SK-N-SH (cell line): ENCODE measurements around the gene DENND2D. TPM values are rescaled to one million over a fixed set of nuclear protein-coding genes. Genes with fewer than 3 reads are reported as not detected.

ENCODE experiments used
- CTCF ChIA-PET: fragments of 300-600, 350-600 bp; formaldehyde crosslinking; extraction: SDS; loops from one replicate; lab custom pipeline; 2021; lab: Yijun Ruan, JAX
- POLR2A ChIA-PET: fragments of 350-600 bp; sonication (Branson Sonifier 250); formaldehyde crosslinking; extraction: SDS; loops from one replicate; lab custom pipeline; 2020; ENCODE audit warnings: antibody characterized with exemption, inconsistent platforms; lab: Yijun Ruan, JAX
- DNase-seq: peaks from one replicate; pipeline ENCODE4 v3.0.0; 2012
- H2AFZ ChIP-seq: fragments of 200-600 bp; sonication (generic); 2 replicates; pipeline ENCODE4 v1.8.1; 2016; ENCODE audit warnings: antibody characterized with exemption, mild to moderate bottlenecking, low read depth
- H3F3A ChIP-seq: fragments of 200-600 bp; sonication (generic); replicated peaks from 2 replicates; pipeline ENCODE3; 2016; ENCODE audit warnings: antibody characterized with exemption, mild to moderate bottlenecking; ENCODE audit not compliant: insufficient read depth
- H3K27ac ChIP-seq, 2 experiments: fragments of 200-500 bp in 1 of 2; fragments of 200-600 bp in 1 of 2; sonication (Bioruptor generic) in 1 of 2; sonication (generic), shearing (Covaris generic) in 1 of 2; 2 replicates each; pipeline versions ENCODE4 v1.5.1 to v1.6.1; 2014 to 2016; ENCODE audit warnings: low read depth in 2 of 2, inconsistent platforms in 1 of 2, low read length in 1 of 2, mild to moderate bottlenecking in 1 of 2, mixed read lengths in 1 of 2
- H3K27me3 ChIP-seq: fragments of 200-600 bp; sonication (generic), shearing (Covaris generic); 2 replicates; pipeline ENCODE4 v1.6.1; 2016; ENCODE audit warnings: mixed run types; ENCODE audit not compliant: insufficient read depth
- H3K36me3 ChIP-seq, 2 experiments: fragments of 200-500 bp in 1 of 2; fragments of 200-600 bp in 1 of 2; sonication (Bioruptor generic) in 1 of 2; sonication (generic) in 1 of 2; replicated peaks in 1 of 2; 2 replicates each; pipeline versions ENCODE3 to v1.5.1; 2014 to 2016; ENCODE audit warnings: low read length in 1 of 2, mild to moderate bottlenecking in 1 of 2; ENCODE audit not compliant: insufficient read depth in 2 of 2, control insufficient read depth in 1 of 2
- H3K4me1 ChIP-seq, 2 experiments: fragments of 200-500 bp in 1 of 2; fragments of 200-600 bp in 1 of 2; sonication (Bioruptor generic) in 1 of 2; sonication (generic), shearing (Covaris generic) in 1 of 2; 2 replicates each; pipeline versions ENCODE4 v1.5.1 to v1.6.1; 2014 to 2016; ENCODE audit warnings: low read depth in 1 of 2, low read length in 1 of 2, mixed run types in 1 of 2; ENCODE audit not compliant: insufficient read depth in 2 of 2, control insufficient read depth in 1 of 2
- H3K4me2 ChIP-seq: fragments of 200-600 bp; sonication (generic), shearing (Covaris generic); 2 replicates; pipeline ENCODE4 v1.6.1; 2017; ENCODE audit warnings: mixed run types
- H3K4me3 ChIP-seq, 2 experiments: fragments of 200-500 bp in 1 of 2; fragments of 200-600 bp in 1 of 2; sonication (Bioruptor generic) in 1 of 2; sonication (generic), shearing (Covaris generic) in 1 of 2; 2 replicates each; pipeline versions ENCODE4 v1.5.1 to v1.8.1; 2014 to 2016; ENCODE audit warnings: low read depth in 2 of 2, inconsistent platforms in 1 of 2, low read length in 1 of 2, mild to moderate bottlenecking in 1 of 2, mixed read lengths in 1 of 2, moderate library complexity in 1 of 2
- H3K79me2 ChIP-seq: fragments of 200-600 bp; sonication (generic); 2 replicates; pipeline ENCODE4 v1.8.1; 2017; ENCODE audit warnings: mild to moderate bottlenecking; ENCODE audit not compliant: insufficient read depth
- H3K9ac ChIP-seq: fragments of 200-600 bp; sonication (generic); 2 replicates; pipeline ENCODE4 v1.6.1; 2017; ENCODE audit warnings: mixed run types
- H3K9me2 ChIP-seq: fragments of 200-600 bp; sonication (generic); 2 replicates; pipeline ENCODE4 v1.6.1; 2017; ENCODE audit warnings: mixed run types
- H3K9me3 ChIP-seq: fragments of 200-600 bp; sonication (generic); 2 replicates; pipeline ENCODE4 v1.6.1; 2017; ENCODE audit warnings: mixed run types, mild to moderate bottlenecking, moderate library complexity
- H4K20me1 ChIP-seq: fragments of 200-600 bp; sonication (generic); 2 replicates; pipeline ENCODE4 v1.6.1; 2017; ENCODE audit warnings: mild to moderate bottlenecking, mixed run types; ENCODE audit not compliant: insufficient read depth
- CTCF ChIP-seq: fragments of 200-600 bp; sonication (generic); IDR thresholded peaks from 2 replicates; pipeline ENCODE4 v1.6.1; 2017; ENCODE audit warnings: antibody characterized with exemption, mild to moderate bottlenecking, moderate library complexity
- ELF1 ChIP-seq: IDR thresholded peaks from 2 replicates; pipeline ENCODE4 v1.4.0; 2012
- EP300 ChIP-seq, 2 experiments: IDR thresholded peaks; 2 replicates each; pipeline versions ENCODE4 v1.4.0 to v1.6.1; 2012; ENCODE audit warnings: borderline replicate concordance in 1 of 2, low read depth in 1 of 2, low read length in 1 of 2
- FOXJ3 ChIP-seq: sonication (generic); formaldehyde crosslinking; IDR thresholded peaks from 2 replicates; pipeline ENCODE4 v1.5.1; 2020; ENCODE audit warnings: mild to moderate bottlenecking, missing genetic modification reagents
- FOXM1 ChIP-seq: IDR thresholded peaks from 2 replicates; pipeline ENCODE4 v1.4.0; 2012; ENCODE audit warnings: low read depth, mild to moderate bottlenecking
- GATA2 ChIP-seq: sonication (generic); formaldehyde crosslinking; IDR thresholded peaks from 2 replicates; pipeline ENCODE4 v1.5.0; 2020; ENCODE audit warnings: mild to moderate bottlenecking, missing genetic modification reagents
- MEF2A ChIP-seq: IDR thresholded peaks from 2 replicates; pipeline ENCODE4 v1.4.0; 2012; ENCODE audit warnings: low read depth, borderline replicate concordance
- MXI1 ChIP-seq: IDR thresholded peaks from 2 replicates; pipeline ENCODE4 v1.6.1; 2012; ENCODE audit warnings: mild to moderate bottlenecking, low read depth, low read length, improper control_type of control experiment
- NFIC ChIP-seq: IDR thresholded peaks from 2 replicates; pipeline ENCODE4 v1.4.0; 2012; ENCODE audit warnings: borderline replicate concordance
- POLR2AphosphoS5 ChIP-seq: IDR thresholded peaks from 2 replicates; pipeline ENCODE4 v1.6.1; 2012; ENCODE audit warnings: low read depth, low read length
- RAD21 ChIP-seq: IDR thresholded peaks from 2 replicates; pipeline ENCODE4 v1.6.1; 2012; ENCODE audit warnings: mild to moderate bottlenecking, low read length
- RCOR1 ChIP-seq: fragments of 150-350 bp; IDR thresholded peaks from 2 replicates; pipeline ENCODE4 v1.6.1; 2017; ENCODE audit warnings: antibody characterized with exemption, low read length
- REST ChIP-seq: IDR thresholded peaks from 2 replicates; pipeline ENCODE4 v1.6.1; 2012; ENCODE audit warnings: mild to moderate bottlenecking, low read depth, low read length, moderate library complexity
- SIN3A ChIP-seq: IDR thresholded peaks from 2 replicates; pipeline ENCODE4 v1.6.1; 2012; ENCODE audit warnings: low read depth, mild to moderate bottlenecking, low read length, moderate library complexity, borderline replicate concordance
- TAF1 ChIP-seq: IDR thresholded peaks from 2 replicates; pipeline ENCODE4 v1.6.1; 2012; ENCODE audit warnings: low read depth, mild to moderate bottlenecking, low read length, moderate library complexity, borderline replicate concordance
- TEAD4 ChIP-seq: IDR thresholded peaks from 2 replicates; pipeline ENCODE4 v1.4.0; 2012; ENCODE audit warnings: mild to moderate bottlenecking, borderline replicate concordance; ENCODE audit not compliant: insufficient read depth
- USF2 ChIP-seq: fragments of 150-350 bp; IDR thresholded peaks from 2 replicates; pipeline ENCODE4 v1.6.1; 2017; ENCODE audit warnings: antibody characterized with exemption, low read length, low read depth, borderline replicate concordance
- ZBTB33 ChIP-seq: IDR thresholded peaks from 2 replicates; pipeline ENCODE4 v1.4.0; 2012; ENCODE audit warnings: low read depth, borderline replicate concordance
- WGBS: methylation state at CpG from one replicate; pipeline ENCODE4 v1.1.6; 2017; ENCODE audit warnings: low lambda C conversion rate; 5-methylcytosine and 5-hydroxymethylcytosine counted together
- polyA plus RNA-seq, 3 experiments: library from polyadenylated mRNA; depleted of rRNA; stranded (reverse); fragments of >200 nt; gene quantifications; 2 replicates each; pipeline ENCODE4 v1.2.3, GENCODE V29; 2012

The DENND2D gene
- polyA plus RNA-seq, 1 of the 3 experiments (the other 2 are of a cell fraction) = 1.3 TPM

GRCh38 chr1:111241797-111242196 is 41.4 kb upstream of the DENND2D start:
- H3K4me1 ChIP-seq = 0 out of 4 replicates have a peak, but pooled peaks cover 0 to 4% of the 10 kb centered on the region in 2 experiments
- no peak overlapping the region for H2AFZ ChIP-seq
- no peaks in the 10 kb centered on the region for H3K79me2 ChIP-seq
- POLR2A ChIA-PET = no interaction called here
- no peaks in the 10 kb centered on the region for H3K9me2 ChIP-seq
- no peak overlapping the region for H3K4me3 ChIP-seq
- H3K36me3 ChIP-seq = no peaks in the 10 kb centered on the region
- CTCF ChIA-PET = interaction anchor here (0.8 kb wide), 1 partner anchor 45 kb away, joined by 3 read pairs; no protein-coding TSS in a partner anchor
- DNase-seq = no peak
- no peaks in the 10 kb centered on the region for H3K9me3 ChIP-seq
- H3F3A ChIP-seq = no peaks in the 10 kb centered on the region
- H3K27ac ChIP-seq = no peak overlapping the region
- H3K4me2 ChIP-seq = no peak overlapping the region
- no peak for TF ChIP-seq SIN3A
- TF ChIP-seq FOXJ3 (CRISPR knock-in tag) = no peak
- TF ChIP-seq RAD21 = no peak
- TF ChIP-seq TEAD4 = no peak
- TF ChIP-seq POLR2AphosphoS5 = no peak
- no peak for TF ChIP-seq USF2
- no peak for TF ChIP-seq REST
- no peak for TF ChIP-seq MEF2A
- no peak for TF ChIP-seq FOXM1
- H3K27me3 ChIP-seq = no peaks in the 10 kb centered on the region
- H3K9ac ChIP-seq = no peak overlapping the region
- WGBS = 15% methylated on average over 2 of the region's 2 CpGs
- H4K20me1 ChIP-seq = no peaks in the 10 kb centered on the region

- H3K27me3 ChIP-seq = no peaks in the 10 kb centered on the region
- CTCF ChIA-PET = no interaction called here
- TF ChIP-seq TAF1 (no peak), GATA2 (CRISPR knock-in tag) (no peak), FOXM1 (no peak), EP300 (IDR thresholded peaks at IDR 0.05; ENCODE audit: borderline replicate concordance in 1 of 2, low read depth in 1 of 2, low read length in 1 of 2) (no peak), POLR2AphosphoS5 (no peak), RCOR1 (no peak), SIN3A (no peak), ELF1 (no peak), CTCF (no peak), MXI1 (no peak), NFIC (no peak), ZBTB33 (no peak)
- TF ChIP-seq, all 33 proteins: peak for 0
- no peak for DNase-seq
- Histone ChIP-seq H3K36me3 (no peaks in the 10 kb centered on the region), H2AFZ (no peak overlapping the region), H3K9me2 (no peaks in the 10 kb centered on the region), H3F3A (peaks cover 8% of the 10 kb centered on the region), H3K4me1 (peaks cover 0 to 23% of the 10 kb centered on the region in 2 experiments; a peak in 2 of 4 replicates), H3K9me3 (no peaks in the 10 kb centered on the region), H4K20me1 (no peaks in the 10 kb centered on the region), H3K9ac (no peak overlapping the region), H3K27ac (no peak overlapping the region), H3K79me2 (no peaks in the 10 kb centered on the region), H3K4me2 (no peak overlapping the region), H3K4me3 (no peak overlapping the region)
- POLR2A ChIA-PET = no interaction called here
- 33% methylated on average over 5 of the region's 5 CpGs for WGBS
Measured at GRCh38 chr1:111238056-111238795, 37.8 kb upstream of the DENND2D start.
